Endothelial cell of umbilical vein (primary cell): ENCODE data around the gene SNX22. TPM values are rescaled to one million over a fixed set of nuclear protein-coding genes. Genes with fewer than 3 reads are reported as not detected.
A peak's percentile ranks its signal among the peaks of the same experiment; 100 is the strongest.

Experiments used
- BruUV-seq: library from RNA; stranded (reverse); fragments of 400-500 nt; replicated peaks from 2 replicates; lab custom pipeline; 2021; lab: Mats Ljungman, UMichigan
- CTCF ChIA-PET: fragments of 300-600, 350-600 bp; sonication (Branson Sonifier 250); formaldehyde crosslinking; loops from one replicate; lab custom pipeline; 2021; ENCODE audit warnings: antibody characterized with exemption, inconsistent platforms; lab: Charles Lee
- POLR2A ChIA-PET: fragments of 300-600, 350-600 bp; sonication (Branson Sonifier 250); formaldehyde crosslinking; loops from one replicate; lab custom pipeline; 2021; ENCODE audit warnings: antibody characterized with exemption, inconsistent platforms; lab: Charles Lee
- DNase-seq: peaks from one replicate; pipeline ENCODE4 v3.0.0-alpha.2; 2011; ENCODE audit warnings: low read depth, low spot score
- FAIRE-seq: peaks from 2 replicates; lab custom pipeline; 2011; peaks lifted over from hg19 to GRCh38; lab: Jason Lieb, UNC
- H2AFZ ChIP-seq: 2 replicates; pipeline ENCODE4 v1.6.0; 2012; ENCODE audit warnings: low read depth, low read length, control low read depth, inconsistent platforms
- H3K27ac ChIP-seq: 2 replicates; pipeline ENCODE4 v1.5.1; 2011; ENCODE audit warnings: low read depth, mild to moderate bottlenecking, control low read depth, low read length, moderate library complexity; ENCODE audit not compliant: insufficient read depth
- H3K27me3 ChIP-seq, 2 experiments: 2 replicates each; pipeline versions ENCODE4 v1.6.0 to v1.6.1; 2011; ENCODE audit warnings: low read length in 2 of 2, mixed read lengths in 1 of 2; ENCODE audit not compliant: control insufficient read depth in 2 of 2, insufficient read depth in 2 of 2
- H3K36me3 ChIP-seq, 2 experiments: 2 replicates in 1 of 2; 3 replicates in 1 of 2; pipeline ENCODE4 v1.5.1; 2011; ENCODE audit warnings: low read length in 2 of 2, mild to moderate bottlenecking in 1 of 2, moderate library complexity in 1 of 2; ENCODE audit not compliant: control insufficient read depth in 2 of 2, insufficient read depth in 2 of 2; ENCODE audit errors: extremely low read depth in 1 of 2
- H3K4me1 ChIP-seq: 3 replicates; pipeline ENCODE4 v1.5.1; 2011; ENCODE audit warnings: mild to moderate bottlenecking, low read length; ENCODE audit not compliant: control insufficient read depth, insufficient read depth; ENCODE audit errors: extremely low read depth
- H3K4me2 ChIP-seq: 2 replicates; pipeline ENCODE4 v1.6.1; 2011; ENCODE audit warnings: low read length, control low read depth, mixed read lengths; ENCODE audit not compliant: insufficient read depth
- H3K4me3 ChIP-seq, 3 experiments: fragments of 200-600 bp in 1 of 3; sonication (generic), shearing (Covaris generic) in 1 of 3; replicated peaks in 1 of 3; 2 replicates each; pipeline ENCODE4 v1.5.1; 2011 to 2016; ENCODE audit warnings: control low read depth in 3 of 3, low read length in 3 of 3, mild to moderate bottlenecking in 2 of 3, inconsistent platforms in 1 of 3, low read depth in 1 of 3, moderate library complexity in 1 of 3; ENCODE audit not compliant: insufficient read depth in 1 of 3
- H3K79me2 ChIP-seq: 2 replicates; pipeline ENCODE4 v1.6.0; 2012; ENCODE audit warnings: low read length, inconsistent platforms; ENCODE audit not compliant: control insufficient read depth, insufficient read depth
- H3K9ac ChIP-seq: replicated peaks from 2 replicates; pipeline ENCODE3; 2011; ENCODE audit warnings: low read length, control low read depth; ENCODE audit not compliant: insufficient read depth; ENCODE audit errors: extremely low read depth
- H3K9me1 ChIP-seq: replicated peaks from 3 replicates; pipeline ENCODE4 v1.6.0; 2011; ENCODE audit warnings: mild to moderate bottlenecking, low read length; ENCODE audit not compliant: control insufficient read depth, insufficient read depth; ENCODE audit errors: extremely low read depth
- H3K9me3 ChIP-seq: replicated peaks from 2 replicates; pipeline ENCODE4 v1.5.1; 2012; ENCODE audit warnings: low read length, inconsistent platforms; ENCODE audit not compliant: control insufficient read depth, insufficient read depth
- H4K20me1 ChIP-seq: replicated peaks from 2 replicates; pipeline ENCODE3; 2011; ENCODE audit warnings: mild to moderate bottlenecking, low read length; ENCODE audit not compliant: control insufficient read depth, insufficient read depth; ENCODE audit errors: extremely low read depth
- CTCF ChIP-seq, 2 donors: IDR thresholded peaks; 1 replicate in 1 of 2; 2 replicates in 1 of 2; pipeline ENCODE4 v1.5.1; 2011; ENCODE audit warnings: low read length in 2 of 2, mild to moderate bottlenecking in 2 of 2, moderate library complexity in 2 of 2, control low read depth in 1 of 2, inconsistent platforms in 1 of 2, low read depth in 1 of 2; ENCODE audit not compliant: insufficient read depth in 1 of 2; ENCODE audit errors: extremely low read depth in 1 of 2
- EZH2 ChIP-seq: IDR thresholded peaks from 2 replicates; pipeline ENCODE4 v1.6.1; 2012; ENCODE audit warnings: borderline replicate concordance, low read depth, mild to moderate bottlenecking, moderate library complexity, low read length, inconsistent platforms; ENCODE audit not compliant: severe bottlenecking
- FOS ChIP-seq: IDR thresholded peaks from 2 replicates; pipeline ENCODE4 v1.6.1; 2011; ENCODE audit warnings: mild to moderate bottlenecking, low read length, moderate library complexity, borderline replicate concordance; ENCODE audit not compliant: insufficient read depth
- GATA2 ChIP-seq: IDR thresholded peaks from 2 replicates; pipeline ENCODE4 v1.7.0; 2011; ENCODE audit warnings: low read depth, mild to moderate bottlenecking, moderate library complexity, mixed read lengths, low read length; ENCODE audit not compliant: insufficient read length, insufficient read depth
- JUN ChIP-seq: IDR thresholded peaks from 2 replicates; pipeline ENCODE4 v1.6.1; 2011; ENCODE audit warnings: borderline replicate concordance, low read depth; ENCODE audit not compliant: insufficient read length, insufficient read depth
- MYC ChIP-seq: IDR thresholded peaks from one replicate; pipeline ENCODE4 v1.6.1; 2011; ENCODE audit warnings: mild to moderate bottlenecking, low read depth, low read length
- POLR2A ChIP-seq: IDR thresholded peaks from 2 replicates; pipeline ENCODE4 v1.6.1; 2012; ENCODE audit warnings: low read depth, mild to moderate bottlenecking, control low read depth, low read length
- POLR2AphosphoS5 ChIP-seq: IDR thresholded peaks from 2 replicates; pipeline ENCODE4 v1.6.1; 2012; ENCODE audit warnings: low read depth, mild to moderate bottlenecking, control low read depth, low read length, moderate library complexity; ENCODE audit not compliant: insufficient read depth
- dilution Hi-C: fragments of 300-500 bp; cut with MboI; formaldehyde crosslinking; loops from one replicate; pipeline ENCODE4 v1.15.0; 2019; ENCODE audit warnings: low sequenced_read_pairs; ENCODE audit not compliant: extremely low pct_ligation_motif_present
- intact Hi-C: fragments of 100-400 bp; cut with micrococcal nuclease; formaldehyde crosslinking; loops from one replicate; pipeline ENCODE4 v1.10.0; 2022
- polyA plus RNA-seq, 4 experiments: library from polyadenylated mRNA; depleted of rRNA in 3 of 4; stranded (reverse) in 3 of 4; unstranded in 1 of 4; fragments of >200 nt; gene quantifications; 2 replicates each; pipeline versions ENCODE4 v1.2.1 to v1.2.3, GENCODE V29; 2011 to 2012; ENCODE audit warnings: missing spikeins in 1 of 4
- total RNA-seq: library from RNA; stranded (reverse); gene quantifications from 2 replicates; pipeline ENCODE4 v1.2.3, GENCODE V29; 2021
- TF ChIP-seq, protein P1 (sequence below): IDR thresholded peaks from 2 replicates; pipeline ENCODE4 v1.6.1; 2011; ENCODE audit not compliant: insufficient read depth, insufficient read length

The SNX22 gene
- total and polyA plus RNA-seq, 2 donors (not counting 3 experiments of a cell fraction or from before 2014, with no cell fraction given) = 0.14 to 0.73 TPM

GRCh38 chr15:64180235-64180824 is 28.8 kb downstream of the SNX22 start:
- intact Hi-C loops = no loop called here
- Histone ChIP-seq H3K27me3 (no peaks in the 10 kb centered on the region), H3K79me2 (no peaks in the 10 kb centered on the region), H3K9me3 (no peaks in the 10 kb centered on the region), H2AFZ (no peak overlapping the region), H3K4me1 (no peaks in the 10 kb centered on the region), H3K27ac (no peak overlapping the region), H4K20me1 (no peaks in the 10 kb centered on the region), H3K4me3 (no peak overlapping the region), H3K9me1 (no peaks in the 10 kb centered on the region), H3K4me2 (no peak overlapping the region), H3K36me3 (peaks cover 5 to 16% of the 10 kb centered on the region in 2 experiments), H3K9ac (no peak overlapping the region)
- dilution Hi-C loops = no loop called here
- CTCF ChIA-PET = no interaction called here
- BruUV-seq = no TSS peak
- DNase-seq = peak; percentile 16
- no peak for FAIRE-seq
- TF ChIP-seq CTCF (IDR thresholded peaks at IDR 0.05; ENCODE audit: extremely low read depth in 1 of 2, insufficient read depth in 1 of 2, low read depth in 1 of 2, low read length in 2 of 2) = no peak
- TF ChIP-seq, protein P1, sequence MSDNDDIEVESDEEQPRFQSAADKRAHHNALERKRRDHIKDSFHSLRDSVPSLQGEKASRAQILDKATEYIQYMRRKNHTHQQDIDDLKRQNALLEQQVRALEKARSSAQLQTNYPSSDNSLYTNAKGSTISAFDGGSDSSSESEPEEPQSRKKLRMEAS = no peak
- TF ChIP-seq FOS = no peak
- TF ChIP-seq JUN = no peak
- TF ChIP-seq EZH2 = no peak
- no peak for TF ChIP-seq POLR2A
- TF ChIP-seq MYC = no peak
- TF ChIP-seq GATA2 = no peak
- TF ChIP-seq POLR2AphosphoS5 = no peak
- POLR2A ChIA-PET = no interaction called here
